GM12878 (cell line): Measurements from ENCODE around the gene OR5T2.

ENCODE experiments used
- BMI1 ChIP-seq: fragments of 450-650 bp; IDR thresholded peaks from 2 replicates; pipeline ENCODE4 v1.6.1; 2016; ENCODE audit warnings: mild to moderate bottlenecking, moderate library complexity, borderline replicate concordance
- ESRRA ChIP-seq: IDR thresholded peaks from 2 replicates; pipeline ENCODE4 v1.6.1; 2012; ENCODE audit warnings: mild to moderate bottlenecking, low read length, improper control_type of control experiment
- EZH2 ChIP-seq: IDR thresholded peaks from 2 replicates; pipeline ENCODE4 v1.6.1; 2012; ENCODE audit warnings: low read depth, mild to moderate bottlenecking, control low read depth, inconsistent platforms, low read length, borderline replicate concordance; ENCODE audit not compliant: control insufficient read depth
- GABPA ChIP-seq: IDR thresholded peaks from 2 replicates; pipeline ENCODE4 v1.6.1; 2014; ENCODE audit warnings: antibody characterized with exemption, low read depth, mild to moderate bottlenecking, inconsistent platforms
- JUND ChIP-seq: IDR thresholded peaks from 2 replicates; pipeline ENCODE4 v1.6.1; 2012; ENCODE audit warnings: low read depth, mild to moderate bottlenecking, low read length, improper control_type of control experiment, moderate library complexity
- LARP7 ChIP-seq: fragments of 450-650 bp; IDR thresholded peaks from 2 replicates; pipeline ENCODE4 v1.6.1; 2017; ENCODE audit warnings: mild to moderate bottlenecking
- MTA3 ChIP-seq: IDR thresholded peaks from 2 replicates; pipeline ENCODE4 v1.6.1; 2012; ENCODE audit warnings: low read length, inconsistent platforms, borderline replicate concordance
- POLR2A ChIP-seq: IDR thresholded peaks from 2 replicates; pipeline ENCODE4 v1.6.1; 2011; ENCODE audit warnings: low read depth, mild to moderate bottlenecking, low read length
- POLR2AphosphoS5 ChIP-seq: IDR thresholded peaks from 2 replicates; pipeline ENCODE4 v1.6.1; 2011; ENCODE audit warnings: mild to moderate bottlenecking, low read length, inconsistent platforms
- RAD21 ChIP-seq: IDR thresholded peaks from 2 replicates; pipeline ENCODE4 v1.6.1; 2011; ENCODE audit warnings: mild to moderate bottlenecking, low read depth, low read length, moderate library complexity; ENCODE audit not compliant: insufficient read depth
- RAD51 ChIP-seq: fragments of 450-650 bp; IDR thresholded peaks from 2 replicates; pipeline ENCODE4 v1.6.1; 2016; ENCODE audit warnings: moderate library complexity, mild to moderate bottlenecking, inconsistent platforms
- RELA ChIP-seq: fragments of 450-650 bp; IDR thresholded peaks from 2 replicates; pipeline ENCODE4 v1.8.0; 2014; ENCODE audit warnings: borderline replicate concordance; ENCODE audit not compliant: partially characterized antibody
- SRF ChIP-seq, 2 experiments: IDR thresholded peaks; 2 replicates each; pipeline ENCODE4 v1.6.1; 2011; ENCODE audit warnings: low read depth in 2 of 2, low read length in 2 of 2, mild to moderate bottlenecking in 1 of 2, moderate library complexity in 1 of 2
- TF ChIP-seq, protein P1 (sequence below), 3 experiments: IDR thresholded peaks in 2 of 3; conservative IDR thresholded peaks in 1 of 3; 2 replicates each; pipeline ENCODE4 v1.5.1; 2011; ENCODE audit warnings: low read depth in 3 of 3, low read length in 3 of 3, mild to moderate bottlenecking in 3 of 3, control low read depth in 2 of 3, moderate library complexity in 2 of 3, inconsistent platforms in 1 of 3, mixed read lengths in 1 of 3; ENCODE audit not compliant: control insufficient read depth in 2 of 3, insufficient read depth in 1 of 3; ENCODE audit errors: extremely low read depth in 1 of 3

DNA sequence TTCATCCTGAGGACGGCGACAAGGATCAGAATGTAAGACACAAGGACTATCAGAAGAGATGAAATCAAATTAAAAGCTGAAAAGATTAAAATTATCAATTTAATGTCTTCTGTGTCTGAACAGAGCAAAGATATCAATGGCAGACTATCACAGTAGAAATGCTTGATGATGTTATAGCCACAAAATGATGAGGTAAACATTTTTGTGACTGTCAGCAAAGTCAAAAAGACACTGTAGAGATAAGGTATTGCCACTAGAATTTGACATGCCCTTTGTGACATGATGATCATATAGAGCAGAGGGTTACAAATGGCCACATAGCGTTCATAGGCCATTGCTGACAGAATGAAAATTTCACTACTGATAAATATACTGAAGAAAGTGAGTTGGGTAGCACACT lies 45.5 kb downstream of the OR5T2 start:
- TF ChIP-seq RELA (no peak), ESRRA (no peak), RAD51 (no peak), POLR2AphosphoS5 (no peak), POLR2A (no peak), JUND (no peak), MTA3 (no peak), LARP7 (no peak), EZH2 (no peak), GABPA (no peak), RAD21 (no peak), SRF (IDR thresholded peaks at IDR 0.05; ENCODE audit: low read depth in 2 of 2, low read length in 2 of 2) (no peak), BMI1 (no peak)
- TF ChIP-seq, protein P1, sequence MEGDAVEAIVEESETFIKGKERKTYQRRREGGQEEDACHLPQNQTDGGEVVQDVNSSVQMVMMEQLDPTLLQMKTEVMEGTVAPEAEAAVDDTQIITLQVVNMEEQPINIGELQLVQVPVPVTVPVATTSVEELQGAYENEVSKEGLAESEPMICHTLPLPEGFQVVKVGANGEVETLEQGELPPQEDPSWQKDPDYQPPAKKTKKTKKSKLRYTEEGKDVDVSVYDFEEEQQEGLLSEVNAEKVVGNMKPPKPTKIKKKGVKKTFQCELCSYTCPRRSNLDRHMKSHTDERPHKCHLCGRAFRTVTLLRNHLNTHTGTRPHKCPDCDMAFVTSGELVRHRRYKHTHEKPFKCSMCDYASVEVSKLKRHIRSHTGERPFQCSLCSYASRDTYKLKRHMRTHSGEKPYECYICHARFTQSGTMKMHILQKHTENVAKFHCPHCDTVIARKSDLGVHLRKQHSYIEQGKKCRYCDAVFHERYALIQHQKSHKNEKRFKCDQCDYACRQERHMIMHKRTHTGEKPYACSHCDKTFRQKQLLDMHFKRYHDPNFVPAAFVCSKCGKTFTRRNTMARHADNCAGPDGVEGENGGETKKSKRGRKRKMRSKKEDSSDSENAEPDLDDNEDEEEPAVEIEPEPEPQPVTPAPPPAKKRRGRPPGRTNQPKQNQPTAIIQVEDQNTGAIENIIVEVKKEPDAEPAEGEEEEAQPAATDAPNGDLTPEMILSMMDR (IDR thresholded peaks at IDR 0.05 in 2 of 3, conservative IDR thresholded peaks at IDR 0.05 in 1 of 3; ENCODE audit: control insufficient read depth in 2 of 3, extremely low read depth in 1 of 3, insufficient read depth in 1 of 3, low read depth in 3 of 3, low read length in 3 of 3), result no peak
